Endothelial cell (in vitro differentiated cells): ENCODE results near the gene SERTAD3. TPM values are rescaled to one million over a fixed set of nuclear protein-coding genes. Genes with fewer than 3 reads are reported as not detected.
"Not testable (repeated sequence)": the region's sequence is repeated elsewhere in the genome, so short reads cannot be mapped to it uniquely, and the experiment has no call there.

Source experiments
- DNase-seq: peaks from one replicate; pipeline ENCODE4 v3.0.0; 2021; ENCODE audit warnings: low spot score
- H3K27ac Mint-ChIP-seq: one replicate; pipeline ENCODE4 v1.8.0; 2021; ENCODE audit warnings: mixed read lengths, inconsistent platforms; ENCODE audit not compliant: unreplicated experiment
- H3K27me3 Mint-ChIP-seq: one replicate; pipeline ENCODE4 v1.8.0; 2021; ENCODE audit warnings: mild to moderate bottlenecking, moderate library complexity, mixed read lengths, inconsistent platforms; ENCODE audit not compliant: unreplicated experiment
- H3K36me3 Mint-ChIP-seq: one replicate; pipeline ENCODE4 v1.8.0; 2021; ENCODE audit warnings: mild to moderate bottlenecking, low read depth, mixed read lengths, inconsistent platforms; ENCODE audit not compliant: unreplicated experiment
- H3K4me1 Mint-ChIP-seq: one replicate; pipeline ENCODE4 v1.8.0; 2021; ENCODE audit warnings: mild to moderate bottlenecking, mixed read lengths, inconsistent platforms; ENCODE audit not compliant: unreplicated experiment
- H3K4me3 Mint-ChIP-seq: one replicate; pipeline ENCODE4 v1.8.0; 2021; ENCODE audit warnings: mild to moderate bottlenecking, mixed read lengths, inconsistent platforms; ENCODE audit not compliant: unreplicated experiment
- H3K9me3 Mint-ChIP-seq: one replicate; pipeline ENCODE4 v1.8.0; 2021; ENCODE audit warnings: mixed read lengths, inconsistent platforms; ENCODE audit not compliant: unreplicated experiment
- CTCF ChIP-seq: fragments of 200-600 bp; sonication (generic); IDR thresholded peaks from one replicate; pipeline ENCODE4 v1.5.0; 2021; ENCODE audit warnings: antibody characterized with exemption; ENCODE audit not compliant: unreplicated experiment
- total RNA-seq: library from RNA; stranded (reverse); fragmentation: NEBNext Ultra II Directional; extraction: Animal tissue kit (Norgen Biotek cat#: 25700); gene quantifications from one replicate; pipeline ENCODE4 v1.2.1, GENCODE V29; 2021; ENCODE audit not compliant: unreplicated experiment

SERTAD3 gene
- total RNA-seq, 1 donor from 2014 or later = 42.9 TPM

- Mint-ChIP-seq H3K9me3 (no peaks in the 10 kb centered on the region), H3K27me3 (peaks cover 6% of the 10 kb centered on the region), H3K4me3 (no peak overlapping the region), H3K4me1 (peaks cover 10% of the 10 kb centered on the region), H3K36me3 (peaks cover 4% of the 10 kb centered on the region), H3K27ac (no peak overlapping the region)
- DNase-seq = no peak
- no peak for TF ChIP-seq CTCF
These were observed 17.6 kb upstream of the SERTAD3 start for GRCh38 chr19:40461669-40462221.

DNA sequence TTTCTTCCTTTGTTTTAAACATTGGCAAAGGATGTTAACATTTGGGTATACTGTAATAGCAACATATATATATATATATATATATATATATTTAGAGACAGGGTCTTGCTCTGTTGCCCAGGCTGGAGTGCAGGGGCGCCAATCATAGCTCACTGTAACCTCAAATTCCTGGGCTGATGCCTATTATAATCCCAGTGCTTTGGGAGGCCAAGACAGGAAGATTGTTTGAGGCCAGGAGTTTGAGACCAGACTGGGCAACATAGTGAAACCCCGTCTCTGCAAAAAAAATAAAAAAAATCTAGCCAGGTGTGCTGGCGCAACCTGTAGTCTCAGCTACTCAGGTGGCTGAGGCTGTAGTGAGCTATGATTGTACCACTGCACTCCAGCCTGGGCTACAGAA is 16.1 kb upstream of the SERTAD3 start:
- Mint-ChIP-seq H3K36me3 (no peaks in the 10 kb centered on the region), H3K4me1 (no peaks in the 10 kb centered on the region), H3K27me3 (peaks cover 2% of the 10 kb centered on the region), H3K9me3 (no peaks in the 10 kb centered on the region), H3K27ac (no peak overlapping the region), H3K4me3 (no peak overlapping the region)
- DNase-seq = no peak
- no peak for TF ChIP-seq CTCF

- peaks cover 2% of the 10 kb centered on the region for H3K27me3 Mint-ChIP-seq
- DNase-seq = no peak
- H3K9me3 Mint-ChIP-seq = no peaks in the 10 kb centered on the region
- TF ChIP-seq CTCF = no peak
- H3K27ac Mint-ChIP-seq = no peak overlapping the region
- H3K4me1 Mint-ChIP-seq = no peaks in the 10 kb centered on the region
- H3K36me3 Mint-ChIP-seq = no peaks in the 10 kb centered on the region
- no peak overlapping the region for H3K4me3 Mint-ChIP-seq
These were observed 14.5 kb upstream of the SERTAD3 start for GRCh38 chr19:40458597-40458974.

DNA sequence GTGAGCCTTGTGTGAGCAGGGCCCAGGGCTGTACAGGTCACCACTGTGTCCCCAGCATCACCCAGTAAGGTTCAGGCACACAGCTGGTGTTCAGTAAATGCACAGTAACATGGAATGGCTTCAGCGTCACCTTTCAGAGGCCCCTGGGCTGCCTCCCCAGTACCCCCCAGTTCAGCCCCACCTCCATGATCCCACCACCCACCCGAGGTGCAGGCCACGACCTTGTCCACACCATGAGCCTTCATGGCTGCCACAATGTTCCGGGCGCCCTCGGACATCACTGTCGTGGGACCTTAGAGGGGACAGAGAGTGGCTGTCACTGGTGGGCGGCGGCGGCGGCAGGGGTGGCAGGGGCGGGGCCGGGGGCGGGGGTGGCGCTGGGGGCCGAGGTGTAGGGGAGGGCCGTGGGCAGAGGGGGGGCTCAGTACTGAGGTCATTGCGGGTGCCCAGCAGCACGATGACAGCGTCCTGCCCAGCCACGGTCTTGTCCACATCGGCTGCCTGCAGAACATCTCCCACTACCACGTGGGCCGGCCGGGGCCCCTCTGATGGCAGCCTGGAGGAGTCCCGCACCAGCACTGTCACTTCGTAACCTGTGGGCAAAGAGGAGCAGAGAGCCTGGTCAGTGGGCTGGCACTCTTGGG is 13.9 kb upstream of the SERTAD3 start:
- peaks cover 2% of the 10 kb centered on the region for H3K27me3 Mint-ChIP-seq
- H3K27ac Mint-ChIP-seq = no peak overlapping the region
- no peaks in the 10 kb centered on the region for H3K4me1 Mint-ChIP-seq
- no peaks in the 10 kb centered on the region for H3K36me3 Mint-ChIP-seq
- no peak for TF ChIP-seq CTCF
- no peaks in the 10 kb centered on the region for H3K9me3 Mint-ChIP-seq
- no peak for DNase-seq
- no peak overlapping the region for H3K4me3 Mint-ChIP-seq

- peaks cover 2% of the 10 kb centered on the region for H3K27me3 Mint-ChIP-seq
- DNase-seq = no peak
- H3K4me3 Mint-ChIP-seq = no peak overlapping the region
- H3K9me3 Mint-ChIP-seq = no peaks in the 10 kb centered on the region
- H3K4me1 Mint-ChIP-seq = no peaks in the 10 kb centered on the region
- no peak for TF ChIP-seq CTCF
- H3K36me3 Mint-ChIP-seq = no peaks in the 10 kb centered on the region
- peak overlapping the region; percentile 61 for H3K27ac Mint-ChIP-seq
These were observed 12.9 kb upstream of the SERTAD3 start for GRCh38 chr19:40457048-40457447.

GRCh38 chr19:40453943-40454342 is 9.8 kb upstream of the SERTAD3 start:
- not testable (repeated sequence) for H3K27ac Mint-ChIP-seq, H3K4me3 Mint-ChIP-seq, DNase-seq, H3K36me3 Mint-ChIP-seq, H3K27me3 Mint-ChIP-seq, H3K9me3 Mint-ChIP-seq, H3K4me1 Mint-ChIP-seq
